K562 (cell line): ENCODE results near the gene INPP5D. TPM values are rescaled to one million over a fixed set of nuclear protein-coding genes. Genes with fewer than 3 reads are reported as not detected.

ENCODE experiments used
- ARID1B ChIP-seq: fragments of 450-650 bp; IDR thresholded peaks from 2 replicates; pipeline ENCODE4 v1.6.1; 2016; ENCODE audit warnings: antibody characterized with exemption, mild to moderate bottlenecking, inconsistent platforms
- E2F6 ChIP-seq, 2 experiments: IDR thresholded peaks; 2 replicates each; pipeline ENCODE4 v1.6.1; 2011; ENCODE audit warnings: borderline replicate concordance in 1 of 2, control low read depth in 1 of 2, low read depth in 1 of 2, low read length in 1 of 2, mild to moderate bottlenecking in 1 of 2, mixed read lengths in 1 of 2, moderate library complexity in 1 of 2; ENCODE audit not compliant: insufficient read depth in 1 of 2, insufficient read length in 1 of 2, poor library complexity in 1 of 2, severe bottlenecking in 1 of 2; ENCODE audit errors: extremely low read depth in 1 of 2
- EZH2 ChIP-seq: IDR thresholded peaks from 2 replicates; pipeline ENCODE4 v1.6.1; 2012; ENCODE audit warnings: low read depth, mild to moderate bottlenecking, inconsistent platforms, low read length, borderline replicate concordance
- FOXK1 ChIP-seq: sonication (generic); formaldehyde crosslinking; IDR thresholded peaks from 2 replicates; pipeline ENCODE4 v1.8.0; 2022; ENCODE audit warnings: missing genetic modification reagents, mild to moderate bottlenecking, borderline replicate concordance
- HDAC1 ChIP-seq, 2 experiments: fragments of 450-650 bp; IDR thresholded peaks; 2 replicates each; pipeline ENCODE4 v1.6.1; 2016 to 2017; ENCODE audit warnings: inconsistent platforms in 1 of 2, mild to moderate bottlenecking in 1 of 2, moderate library complexity in 1 of 2
- HIVEP1 ChIP-seq: fragments of 250-450 bp; sonication (Bioruptor Pico); IDR thresholded peaks from 2 replicates; pipeline ENCODE4 v1.4.0; 2020; ENCODE audit warnings: mild to moderate bottlenecking
- ID3 ChIP-seq, 2 experiments: fragments of 250-450 bp in 1 of 2; fragments of 450-650 bp in 1 of 2; sonication (Bioruptor Pico) in 1 of 2; IDR thresholded peaks; 2 replicates each; pipeline versions ENCODE4 v1.6.1 to v1.8.0; 2016 to 2021; ENCODE audit warnings: mild to moderate bottlenecking in 2 of 2, moderate library complexity in 2 of 2, missing compliant biosample characterization in 1 of 2, missing genetic modification characterization in 1 of 2
- PRMT5 ChIP-seq: sonication (generic); formaldehyde crosslinking; IDR thresholded peaks from 2 replicates; pipeline ENCODE4 v1.5.0; 2020; ENCODE audit warnings: missing genetic modification reagents
- PTRF ChIP-seq: fragments of 450-650 bp; IDR thresholded peaks from 2 replicates; pipeline ENCODE4 v1.6.1; 2016; ENCODE audit warnings: mild to moderate bottlenecking, missing genetic modification characterization, missing compliant biosample characterization
- RBM14 ChIP-seq: fragments of 200-400 bp; formaldehyde crosslinking; IDR thresholded peaks from 2 replicates; pipeline ENCODE4 v1.6.1; 2018; ENCODE audit warnings: low read depth, mild to moderate bottlenecking, low read length, moderate library complexity, borderline replicate concordance; ENCODE audit not compliant: insufficient read depth
- SRSF9 ChIP-seq: fragments of 200-400 bp; formaldehyde crosslinking; IDR thresholded peaks from 2 replicates; pipeline ENCODE4 v1.6.1; 2017; ENCODE audit warnings: low read depth, low read length, borderline replicate concordance
- TCF7L2 ChIP-seq: fragments of 150-350 bp; IDR thresholded peaks from 2 replicates; pipeline ENCODE4 v1.6.1; 2016; ENCODE audit warnings: low read depth, mild to moderate bottlenecking, low read length, moderate library complexity
- USF1 ChIP-seq: sonication (generic); formaldehyde crosslinking; IDR thresholded peaks from 2 replicates; pipeline ENCODE4 v1.9.0; 2022; ENCODE audit warnings: mild to moderate bottlenecking, missing genetic modification reagents
- YY1 ChIP-seq, 3 experiments: IDR thresholded peaks; 2 replicates each; pipeline ENCODE4 v1.6.1; 2011; ENCODE audit warnings: low read length in 2 of 3, mild to moderate bottlenecking in 2 of 3, moderate library complexity in 2 of 3, borderline replicate concordance in 1 of 3, control low read depth in 1 of 3, low read depth in 1 of 3; ENCODE audit not compliant: insufficient read depth in 3 of 3, insufficient replicate concordance in 2 of 3, control insufficient read depth in 1 of 3, insufficient read length in 1 of 3; ENCODE audit errors: extremely low read depth in 1 of 3
- ZBTB1 ChIP-seq: sonication (generic); formaldehyde crosslinking; IDR thresholded peaks from 2 replicates; pipeline ENCODE4 v1.8.1; 2023; ENCODE audit warnings: missing genetic modification reagents, low read depth, mild to moderate bottlenecking, borderline replicate concordance
- ZNF143 ChIP-seq: sonication (generic); formaldehyde crosslinking; IDR thresholded peaks from 2 replicates; pipeline ENCODE4 v1.9.0; 2022; ENCODE audit warnings: mild to moderate bottlenecking, missing genetic modification reagents
- ZNF354B ChIP-seq: fragments of 250-450 bp; sonication (Bioruptor Pico); IDR thresholded peaks from 2 replicates; pipeline ENCODE4 v1.4.0; 2020
- ZNF41 ChIP-seq: fragments of 250-450 bp; sonication (Bioruptor Pico); conservative IDR thresholded peaks from 2 replicates; pipeline ENCODE4 v1.4.0; 2020; ENCODE audit warnings: mild to moderate bottlenecking
- ZNF589 ChIP-seq: fragments of 200-800 bp; sonication (Bioruptor generic); IDR thresholded peaks from 2 replicates; pipeline ENCODE4 v1.6.1; 2016; ENCODE audit warnings: low read depth, missing genetic modification characterization, missing compliant biosample characterization
- ZNF592 ChIP-seq: fragments of 450-650 bp; IDR thresholded peaks from 2 replicates; pipeline ENCODE4 v1.6.1; 2017; ENCODE audit warnings: antibody characterized with exemption, mild to moderate bottlenecking
- ZNF644 ChIP-seq: fragments of 200-800 bp; sonication (Bioruptor generic); IDR thresholded peaks from 2 replicates; pipeline ENCODE4 v1.6.1; 2016; ENCODE audit warnings: low read depth, missing genetic modification characterization, missing compliant biosample characterization
- polyA plus RNA-seq, 8 experiments: library from polyadenylated mRNA; depleted of rRNA in 4 of 8; stranded (reverse) in 5 of 8; unstranded in 3 of 8; fragments of >200 nt; fragmentation: Nextera tagmentation in 2 of 8; fragmentation: Illumina TruSeq in 1 of 8; extraction: Ambion mirVana in 2 of 8; extraction: Trizol in 1 of 8; gene quantifications; 2 replicates each; pipeline versions ENCODE4 v1.2.1 to v1.2.3, GENCODE V29; 2011 to 2014; ENCODE audit warnings: inconsistent platforms in 1 of 8, missing spikeins in 1 of 8
- total RNA-seq, 7 experiments: library from RNA; depleted of rRNA in 6 of 7; stranded (reverse); fragments of >200 nt in 6 of 7; fragmentation: Illumina TruSeq in 2 of 7; extraction: Trizol in 2 of 7; gene quantifications; 2 replicates each; pipeline versions ENCODE4 v1.2.1 to v1.2.3, GENCODE V29; 2011 to 2021; ENCODE audit warnings: low replicate concordance in 1 of 7

The INPP5D gene
- total and polyA plus RNA-seq, 9 of the 15 experiments (the other 6 are each of a cell fraction or from before 2014, with no cell fraction given) = 0.55 to 6.2 (median 2.2) TPM

- TF ChIP-seq ZBTB1 (CRISPR knock-in tag) (no peak), ZNF644 (peak; percentile 90), RBM14 (no peak), HDAC1 (IDR thresholded peaks at IDR 0.05) (no peak), SRSF9 (no peak), HIVEP1 (0 out of 2 replicates have a peak, but pooled peaks have one; percentile 49), FOXK1 (CRISPR knock-in tag) (no peak), E2F6 (IDR thresholded peaks at IDR 0.05; ENCODE audit: borderline replicate concordance in 1 of 2, extremely low read depth in 1 of 2, insufficient read depth in 1 of 2, insufficient read length in 1 of 2, low read depth in 1 of 2, low read length in 1 of 2, poor library complexity in 1 of 2, severe bottlenecking in 1 of 2) (no peak), EZH2 (no peak), PTRF (tag) (peak; percentile 58), PRMT5 (CRISPR knock-in tag) (no peak), ZNF592 (peak; percentile 98), ARID1B (peak; percentile 71), ZNF589 (CRISPR knock-in tag) (peak; percentile 94), TCF7L2 (no peak), ZNF143 (no peak), USF1 (peak; percentile 56), ID3 (CRISPR knock-in tag; IDR thresholded peaks at IDR 0.05) (no peak), ID3 (tag; IDR thresholded peaks at IDR 0.05) (peak; percentile 86), ZNF41 (peak; percentile 71), YY1 (IDR thresholded peaks at IDR 0.05; ENCODE audit: borderline replicate concordance in 1 of 3, control insufficient read depth in 1 of 3, extremely low read depth in 1 of 3, insufficient read depth in 3 of 3, insufficient read length in 1 of 3, insufficient replicate concordance in 2 of 3, low read depth in 1 of 3, low read length in 2 of 3) (peak; percentile 67 to 97 (median 82)), ZNF354B (CRISPR knock-in tag) (peak; percentile 68; the same call in 1 of the 2 replicates)
Observed at GRCh38 chr2:233217892-233218377, 157.8 kb downstream of the INPP5D start (continued).
